ENCODE measurements around the gene STX10. TPM values are rescaled to one million over a fixed set of nuclear protein-coding genes. Genes with fewer than 3 reads are reported as not detected.
A peak's percentile ranks its signal among the peaks of the same experiment; 100 is the strongest.

STX10 gene
- total RNA-seq, 6 experiments from 2014 or later: 48.5 to 63.4 (median 54.0) TPM

- Mint-ChIP-seq H3K4me1 (ENCODE audit: low read depth) (peaks cover 75% of the 10 kb centered on the region), H3K36me3 (ENCODE audit: low read depth) (no peaks in the 10 kb centered on the region), H3K4me3 (peak overlapping the region; percentile 79; the same call in 1 of the 2 replicates), H3K27ac (peak overlapping the region; percentile 97), H3K27me3 (ENCODE audit: insufficient read depth) (peaks cover 2% of the 10 kb centered on the region), H3K9me3 (no peaks in the 10 kb centered on the region)
- TF ChIP-seq, protein P1, sequence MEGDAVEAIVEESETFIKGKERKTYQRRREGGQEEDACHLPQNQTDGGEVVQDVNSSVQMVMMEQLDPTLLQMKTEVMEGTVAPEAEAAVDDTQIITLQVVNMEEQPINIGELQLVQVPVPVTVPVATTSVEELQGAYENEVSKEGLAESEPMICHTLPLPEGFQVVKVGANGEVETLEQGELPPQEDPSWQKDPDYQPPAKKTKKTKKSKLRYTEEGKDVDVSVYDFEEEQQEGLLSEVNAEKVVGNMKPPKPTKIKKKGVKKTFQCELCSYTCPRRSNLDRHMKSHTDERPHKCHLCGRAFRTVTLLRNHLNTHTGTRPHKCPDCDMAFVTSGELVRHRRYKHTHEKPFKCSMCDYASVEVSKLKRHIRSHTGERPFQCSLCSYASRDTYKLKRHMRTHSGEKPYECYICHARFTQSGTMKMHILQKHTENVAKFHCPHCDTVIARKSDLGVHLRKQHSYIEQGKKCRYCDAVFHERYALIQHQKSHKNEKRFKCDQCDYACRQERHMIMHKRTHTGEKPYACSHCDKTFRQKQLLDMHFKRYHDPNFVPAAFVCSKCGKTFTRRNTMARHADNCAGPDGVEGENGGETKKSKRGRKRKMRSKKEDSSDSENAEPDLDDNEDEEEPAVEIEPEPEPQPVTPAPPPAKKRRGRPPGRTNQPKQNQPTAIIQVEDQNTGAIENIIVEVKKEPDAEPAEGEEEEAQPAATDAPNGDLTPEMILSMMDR (IDR thresholded peaks at IDR 0.05): no peak
- no peak for DNase-seq
Measured at GRCh38 chr19:13165162-13165997, 15.2 kb upstream of the STX10 start.

DNA sequence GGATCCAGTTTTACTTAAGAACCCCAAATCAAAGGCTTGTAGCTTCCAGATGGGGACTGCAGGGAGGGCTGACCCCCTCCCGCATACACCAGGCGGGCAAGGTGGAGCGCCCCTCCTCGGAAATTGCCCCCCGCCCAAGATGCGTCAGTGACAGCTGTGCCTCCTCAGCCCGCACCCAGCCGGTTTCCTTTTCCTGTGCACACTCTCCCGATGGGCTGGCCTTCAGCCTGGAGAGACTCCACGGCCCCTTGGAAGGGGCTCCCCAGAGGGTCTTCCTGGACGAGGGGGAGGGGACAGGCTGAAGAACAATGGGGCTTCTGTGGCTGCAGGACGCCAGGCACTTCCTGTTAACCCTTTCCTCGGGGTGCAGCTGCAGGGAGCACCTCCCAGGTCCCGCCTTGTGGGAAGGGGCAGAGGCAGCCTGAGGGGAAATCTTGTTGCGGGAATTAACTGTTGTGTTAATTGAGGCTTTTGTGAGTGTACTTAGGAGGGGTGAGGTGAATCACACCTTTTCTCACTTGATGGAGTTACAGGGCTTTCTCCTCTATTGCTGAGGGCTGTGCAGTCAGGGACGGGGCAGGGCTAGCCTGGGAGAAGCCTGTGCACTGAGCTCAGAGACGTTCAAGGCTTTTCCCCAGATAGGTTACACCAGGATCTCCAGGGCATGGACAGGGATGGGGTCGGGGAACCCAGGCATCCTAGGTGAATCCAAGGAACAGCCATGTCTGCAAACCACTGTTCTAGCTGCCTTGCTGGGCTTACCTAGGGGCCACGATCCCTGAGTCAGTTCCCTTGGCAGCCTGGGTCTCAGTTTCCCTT, 14.4 kb upstream of the STX10 start:
- DNase-seq: no peak
- Mint-ChIP-seq H3K27me3 (ENCODE audit: insufficient read depth) (peaks cover 1% of the 10 kb centered on the region), H3K9me3 (no peaks in the 10 kb centered on the region), H3K4me3 (peak overlapping the region; percentile 79), H3K4me1 (ENCODE audit: low read depth) (peaks cover 70% of the 10 kb centered on the region), H3K36me3 (ENCODE audit: low read depth) (no peaks in the 10 kb centered on the region), H3K27ac (peak overlapping the region; percentile 97)
- TF ChIP-seq, protein P1 (IDR thresholded peaks at IDR 0.05): no peak

DNA sequence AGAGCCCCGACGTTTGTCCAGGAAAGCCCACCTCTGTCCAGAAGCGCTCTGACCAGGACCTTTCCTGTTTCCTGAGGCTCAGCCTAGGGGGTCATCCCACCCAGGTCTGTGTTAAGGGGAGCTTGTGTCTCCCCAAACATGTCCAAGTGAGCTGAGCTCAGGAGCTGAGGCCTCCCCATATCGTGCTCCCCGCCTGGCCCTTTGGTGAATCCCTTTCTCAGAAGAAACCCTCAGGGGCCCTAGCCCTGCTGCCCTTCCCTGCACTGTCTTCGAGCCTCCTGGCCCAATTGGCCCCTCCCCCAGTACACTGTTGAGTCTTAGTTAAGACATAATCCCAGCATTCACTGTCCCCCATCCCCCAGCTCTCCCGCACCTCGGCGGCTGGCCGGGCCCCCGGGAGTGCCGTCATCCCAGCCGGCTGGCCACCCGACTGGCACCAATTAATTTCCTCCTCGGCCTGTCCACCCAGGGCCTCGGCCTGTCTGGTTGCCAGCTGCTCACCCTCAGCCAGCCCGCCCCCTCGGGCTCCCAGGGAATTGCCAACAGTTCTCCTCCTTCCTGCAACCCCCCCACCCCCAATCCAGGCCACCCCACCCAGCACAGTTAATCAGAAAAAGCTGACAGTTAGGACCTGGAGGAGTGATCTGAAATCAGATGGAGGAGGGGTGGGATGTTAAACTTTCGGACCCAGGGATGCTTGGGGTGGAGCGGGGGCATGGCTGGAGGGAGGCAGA, 13.6 kb upstream of the STX10 start:
- Mint-ChIP-seq H3K27me3 (ENCODE audit: insufficient read depth) (peaks cover 1% of the 10 kb centered on the region), H3K27ac (peak overlapping the region; percentile 97), H3K36me3 (ENCODE audit: low read depth) (no peaks in the 10 kb centered on the region), H3K9me3 (no peaks in the 10 kb centered on the region), H3K4me1 (ENCODE audit: low read depth) (peaks cover 62% of the 10 kb centered on the region), H3K4me3 (peak overlapping the region; percentile 79)
- DNase-seq: peak; percentile 82
- TF ChIP-seq, protein P1 (IDR thresholded peaks at IDR 0.05): no peak

GRCh38 chr19:13162724-13163608, 12.8 kb upstream of the STX10 start:
- Mint-ChIP-seq H3K9me3 (no peaks in the 10 kb centered on the region), H3K4me1 (ENCODE audit: low read depth) (peaks cover 57% of the 10 kb centered on the region), H3K27me3 (ENCODE audit: insufficient read depth) (peaks cover 1% of the 10 kb centered on the region), H3K27ac (peak overlapping the region; percentile 97), H3K36me3 (ENCODE audit: low read depth) (no peaks in the 10 kb centered on the region), H3K4me3 (peak overlapping the region; percentile 79)
- peak; percentile 97 for DNase-seq
- TF ChIP-seq, protein P1 (IDR thresholded peaks at IDR 0.05): no peak

Measured in HFFc6 (cell line).